Peyer's patch (tissue), 4 donors: ENCODE measurements around the gene SGMS1. TPM values are rescaled to one million over a fixed set of nuclear protein-coding genes. Genes with fewer than 3 reads are reported as not detected.

ENCODE experiments used
- DNase-seq, 3 donors: peaks; one replicate each; pipeline ENCODE4 v3.0.0-alpha.2; 2017 to 2019
- H3K27ac ChIP-seq, 4 donors: fragments of 200-600 bp; sonication (generic); one replicate each; pipeline ENCODE4 v1.5.1; 2016 to 2019
- H3K27me3 ChIP-seq, 2 donors: fragments of 200-600 bp; sonication (generic); one replicate each; pipeline ENCODE4 v1.5.1; 2019
- H3K36me3 ChIP-seq, 3 donors: fragments of 200-600 bp; sonication (generic); one replicate each; pipeline ENCODE4 v1.5.1; 2016 to 2019
- H3K4me1 ChIP-seq, 4 donors: fragments of 200-600 bp; sonication (generic); one replicate each; pipeline ENCODE4 v1.5.1; 2016 to 2019
- H3K4me3 ChIP-seq, 4 donors: fragments of 200-600 bp; sonication (generic); 1 replicate in 3 of 4; 2 replicates in 1 of 4; pipeline ENCODE4 v1.5.1; 2016 to 2019; ENCODE audit warnings: mild to moderate bottlenecking in 1 of 4
- H3K9me3 ChIP-seq, 4 donors: fragments of 200-600 bp; sonication (generic); one replicate each; pipeline ENCODE4 v1.5.1; 2016 to 2019; ENCODE audit warnings: mild to moderate bottlenecking in 1 of 4
- POLR2A ChIP-seq, 2 donors: fragments of 450-650 bp; IDR thresholded peaks; one replicate each; pipeline ENCODE4 v1.5.1; 2017; ENCODE audit warnings: antibody characterized with exemption in 2 of 2, mild to moderate bottlenecking in 2 of 2, moderate library complexity in 2 of 2
- total RNA-seq, 4 donors: library from RNA; depleted of rRNA; stranded (reverse); fragments of >200 nt; gene quantifications; one replicate each; pipeline ENCODE4 v1.1.0, GENCODE V29; 2016
- TF ChIP-seq, protein P1 (sequence below), 6 experiments: fragments of 450-650 bp in 4 of 6; fragments of 200-600 bp in 2 of 6; sonication (generic) in 1 of 6; IDR thresholded peaks; one replicate each; pipeline ENCODE4 v1.5.1; 2017 to 2019; ENCODE audit warnings: antibody characterized with exemption in 6 of 6, mild to moderate bottlenecking in 3 of 6, moderate library complexity in 1 of 6

The SGMS1 gene
- total RNA-seq, 4 donors from 2014 or later: 73.4 to 117 (median 88.4) TPM

DNA sequence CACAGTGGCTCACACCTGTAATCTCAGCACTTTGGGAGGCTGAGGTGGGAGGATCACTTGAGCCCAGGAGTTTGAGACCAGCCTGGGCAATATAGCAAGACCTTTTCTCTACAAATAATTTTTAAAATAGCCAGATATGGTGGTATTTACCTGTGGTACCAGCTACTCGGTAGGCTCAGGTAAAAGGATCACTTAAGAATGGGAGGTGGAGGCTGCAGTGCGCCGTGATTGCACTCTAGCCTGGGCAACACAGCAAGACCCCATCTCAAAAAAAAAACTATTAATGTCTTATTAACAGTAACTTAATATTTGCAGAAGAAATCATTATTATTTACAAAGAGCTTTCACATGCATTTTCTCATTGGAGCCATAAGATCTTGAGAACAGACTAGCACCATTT lies 103.6 kb downstream of the SGMS1 start:
- H3K9me3 ChIP-seq: no peaks in the 10 kb centered on the region
- TF ChIP-seq POLR2A (IDR thresholded peaks at IDR 0.05): no peak
- TF ChIP-seq, protein P1, sequence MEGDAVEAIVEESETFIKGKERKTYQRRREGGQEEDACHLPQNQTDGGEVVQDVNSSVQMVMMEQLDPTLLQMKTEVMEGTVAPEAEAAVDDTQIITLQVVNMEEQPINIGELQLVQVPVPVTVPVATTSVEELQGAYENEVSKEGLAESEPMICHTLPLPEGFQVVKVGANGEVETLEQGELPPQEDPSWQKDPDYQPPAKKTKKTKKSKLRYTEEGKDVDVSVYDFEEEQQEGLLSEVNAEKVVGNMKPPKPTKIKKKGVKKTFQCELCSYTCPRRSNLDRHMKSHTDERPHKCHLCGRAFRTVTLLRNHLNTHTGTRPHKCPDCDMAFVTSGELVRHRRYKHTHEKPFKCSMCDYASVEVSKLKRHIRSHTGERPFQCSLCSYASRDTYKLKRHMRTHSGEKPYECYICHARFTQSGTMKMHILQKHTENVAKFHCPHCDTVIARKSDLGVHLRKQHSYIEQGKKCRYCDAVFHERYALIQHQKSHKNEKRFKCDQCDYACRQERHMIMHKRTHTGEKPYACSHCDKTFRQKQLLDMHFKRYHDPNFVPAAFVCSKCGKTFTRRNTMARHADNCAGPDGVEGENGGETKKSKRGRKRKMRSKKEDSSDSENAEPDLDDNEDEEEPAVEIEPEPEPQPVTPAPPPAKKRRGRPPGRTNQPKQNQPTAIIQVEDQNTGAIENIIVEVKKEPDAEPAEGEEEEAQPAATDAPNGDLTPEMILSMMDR (IDR thresholded peaks at IDR 0.05): no peak
- no peaks in the 10 kb centered on the region for H3K4me1 ChIP-seq
- DNase-seq: no peak
- H3K4me3 ChIP-seq: no peak overlapping the region
- no peaks in the 10 kb centered on the region for H3K36me3 ChIP-seq
- H3K27ac ChIP-seq: no peak overlapping the region
- no peaks in the 10 kb centered on the region for H3K27me3 ChIP-seq

DNA sequence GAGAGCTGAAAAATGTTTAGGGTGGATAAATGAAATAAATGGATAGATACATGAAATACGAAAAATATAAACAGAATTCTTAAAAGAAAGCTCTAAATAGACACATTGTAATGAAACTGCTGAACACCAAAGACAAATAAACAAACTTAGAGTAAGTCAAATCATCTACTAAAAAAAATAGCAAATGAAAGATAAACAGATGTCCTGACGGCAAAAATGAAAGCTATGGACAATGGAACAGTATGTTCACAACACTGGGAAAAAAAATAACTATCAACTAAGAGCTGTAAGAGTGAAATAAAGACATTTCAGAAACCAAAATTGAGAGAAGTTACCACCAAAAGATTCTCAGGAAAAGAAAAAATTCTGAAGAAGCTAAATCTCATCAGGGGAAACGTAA lies 106.1 kb downstream of the SGMS1 start:
- Histone ChIP-seq H3K4me1 (peaks cover 0 to 3% (median 2%) of the 10 kb centered on the region in 4 donors), H3K27me3 (no peaks in the 10 kb centered on the region), H3K9me3 (no peaks in the 10 kb centered on the region), H3K36me3 (no peaks in the 10 kb centered on the region), H3K27ac (no peak overlapping the region), H3K4me3 (no peak overlapping the region)
- DNase-seq: no peak
- TF ChIP-seq, protein P1 (IDR thresholded peaks at IDR 0.05): no peak
- TF ChIP-seq POLR2A (IDR thresholded peaks at IDR 0.05): no peak

DNA sequence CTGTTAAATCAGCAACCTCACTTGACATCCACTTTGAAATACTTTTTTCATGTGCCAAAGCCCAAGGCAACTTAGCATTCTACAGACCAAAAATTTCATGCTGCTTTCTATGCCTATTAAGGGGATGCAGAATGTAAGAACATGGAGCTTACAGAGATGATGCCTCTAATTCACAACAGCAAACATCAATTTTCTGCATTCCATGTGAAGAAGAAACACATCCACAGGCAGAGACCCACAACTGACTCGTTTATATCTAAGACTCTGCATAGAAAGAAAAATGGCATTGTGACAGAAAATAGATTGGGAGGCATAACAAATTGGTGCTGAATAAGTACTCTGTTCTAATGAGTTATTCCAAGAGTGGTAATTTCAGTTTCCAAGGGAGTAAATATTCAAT lies 107.6 kb downstream of the SGMS1 start:
- H3K27me3 ChIP-seq: no peaks in the 10 kb centered on the region
- H3K4me3 ChIP-seq: no peak overlapping the region
- no peaks in the 10 kb centered on the region for H3K36me3 ChIP-seq
- H3K4me1 ChIP-seq: peaks cover 0 to 17% (median 8%) of the 10 kb centered on the region in 4 donors
- H3K27ac ChIP-seq: no peak overlapping the region
- no peaks in the 10 kb centered on the region for H3K9me3 ChIP-seq
- TF ChIP-seq, protein P1 (IDR thresholded peaks at IDR 0.05): no peak
- no peak for TF ChIP-seq POLR2A (IDR thresholded peaks at IDR 0.05)
- no peak for DNase-seq

DNA sequence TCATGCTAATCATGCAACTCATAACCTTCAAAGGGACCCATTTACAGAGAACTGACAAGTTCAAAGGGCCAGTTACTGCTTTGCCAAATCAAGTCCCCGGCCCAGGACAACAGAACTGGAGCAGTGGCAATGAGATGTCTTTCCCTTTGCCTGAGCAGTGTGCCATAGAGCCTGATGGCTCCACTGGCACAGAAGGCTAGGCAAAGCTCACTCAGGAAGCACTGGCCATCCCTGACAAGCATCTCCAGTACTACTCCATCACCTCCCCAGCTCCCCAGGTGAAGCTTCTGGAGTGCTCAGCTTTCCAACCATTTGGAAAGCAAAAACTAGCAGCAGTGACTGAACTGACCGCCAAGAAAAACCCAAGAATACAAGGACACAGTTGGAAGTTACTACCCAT lies 108.3 kb downstream of the SGMS1 start:
- no peaks in the 10 kb centered on the region for H3K36me3 ChIP-seq
- H3K27ac ChIP-seq: no peak overlapping the region
- H3K9me3 ChIP-seq: no peaks in the 10 kb centered on the region
- no peak overlapping the region for H3K4me3 ChIP-seq
- TF ChIP-seq, protein P1 (IDR thresholded peaks at IDR 0.05): no peak
- TF ChIP-seq POLR2A (IDR thresholded peaks at IDR 0.05): no peak
- H3K27me3 ChIP-seq: no peaks in the 10 kb centered on the region
- no peak for DNase-seq
- peaks cover 0 to 17% (median 8%) of the 10 kb centered on the region in 4 donors for H3K4me1 ChIP-seq

DNA sequence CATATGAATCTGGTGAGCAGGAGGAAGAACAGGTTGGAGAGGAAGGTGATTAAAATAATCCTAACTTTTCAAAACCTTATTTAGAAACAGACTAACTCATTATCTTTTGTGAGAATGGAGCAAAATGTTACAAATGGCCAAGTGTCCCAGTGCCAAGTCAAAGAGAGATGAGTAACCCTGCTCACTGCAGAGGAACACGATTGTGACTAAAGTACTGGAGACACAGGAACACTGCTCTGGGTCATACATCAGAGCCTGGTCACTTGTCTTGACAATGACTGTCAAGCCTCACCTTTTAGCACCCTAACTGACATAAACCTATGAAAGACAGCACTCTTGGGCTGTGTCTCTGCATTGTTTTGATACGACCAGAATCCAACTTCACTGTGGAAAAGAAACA lies 108.8 kb downstream of the SGMS1 start:
- Histone ChIP-seq H3K36me3 (no peaks in the 10 kb centered on the region), H3K4me1 (peaks cover 0 to 17% (median 8%) of the 10 kb centered on the region in 4 donors), H3K27me3 (no peaks in the 10 kb centered on the region), H3K27ac (no peak overlapping the region), H3K4me3 (no peak overlapping the region), H3K9me3 (no peaks in the 10 kb centered on the region)
- no peak for DNase-seq
- no peak for TF ChIP-seq POLR2A (IDR thresholded peaks at IDR 0.05)
- TF ChIP-seq, protein P1 (IDR thresholded peaks at IDR 0.05): no peak

DNA sequence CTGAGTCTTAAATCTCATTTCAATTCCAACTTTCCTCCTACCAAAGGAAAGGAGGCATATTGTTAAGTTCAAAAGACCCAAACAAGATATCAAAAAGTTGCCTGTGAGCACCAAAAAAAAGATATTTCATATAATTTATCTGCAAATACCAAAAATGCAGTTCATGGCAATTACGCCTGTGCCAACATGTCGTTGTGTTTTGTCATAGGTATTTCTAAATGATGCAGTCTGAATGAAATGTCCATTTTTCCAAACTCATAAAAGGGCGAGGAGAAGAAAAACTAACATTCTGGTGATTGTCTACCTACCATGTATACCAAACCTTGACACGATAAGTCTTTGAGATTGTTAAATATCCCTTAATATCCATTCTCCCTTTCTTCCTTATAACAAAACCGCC lies 109.8 kb downstream of the SGMS1 start:
- no peak for DNase-seq
- Histone ChIP-seq H3K9me3 (no peaks in the 10 kb centered on the region), H3K36me3 (no peaks in the 10 kb centered on the region), H3K4me3 (no peak overlapping the region), H3K27me3 (no peaks in the 10 kb centered on the region), H3K4me1 (peaks cover 0 to 17% (median 8%) of the 10 kb centered on the region in 4 donors), H3K27ac (no peak overlapping the region)
- TF ChIP-seq, protein P1 (IDR thresholded peaks at IDR 0.05): no peak
- no peak for TF ChIP-seq POLR2A (IDR thresholded peaks at IDR 0.05)
